Tibial nerve (tissue), 3 donors: Measurements from ENCODE around the gene KLHL26.

ENCODE experiments used
- CTCF ChIP-seq, 5 experiments: fragments of 200-600 bp in 3 of 5; fragments of 450-650 bp in 2 of 5; sonication (generic) in 3 of 5; IDR thresholded peaks; one replicate each; pipeline ENCODE4 v1.5.1; 2016 to 2019; ENCODE audit warnings: antibody characterized with exemption in 5 of 5, mild to moderate bottlenecking in 3 of 5, moderate library complexity in 2 of 5
- POLR2A ChIP-seq, 2 donors: fragments of 450-650 bp; IDR thresholded peaks; one replicate each; pipeline ENCODE4 v1.6.1; 2017; ENCODE audit warnings: antibody characterized with exemption in 2 of 2, mild to moderate bottlenecking in 2 of 2, moderate library complexity in 2 of 2

GRCh38 chr19:18669524-18669817, 32.6 kb downstream of the KLHL26 start:
- no peak for TF ChIP-seq CTCF (IDR thresholded peaks at IDR 0.05)
- TF ChIP-seq POLR2A (IDR thresholded peaks at IDR 0.05), result no peak
